GM19463 (cell line): ENCODE results near the gene RFT1.

Source experiments
- ATAC-seq: cut with Tn5 transposase; IDR thresholded peaks from one replicate; pipeline ENCODE4 v1.9.1; 2021; ENCODE audit warnings: mild to moderate bottlenecking, moderate library complexity; ENCODE audit not compliant: unreplicated experiment

RFT1 gene

GRCh38 chr3:53097887-53098286 is 32.3 kb downstream of the RFT1 start:
- ATAC-seq: no peak

GRCh38 chr3:53092942-53093341 is 37.3 kb downstream of the RFT1 start:
- ATAC-seq: no peak

- ATAC-seq: no peak
Observed at GRCh38 chr3:53092216-53092615, 38.0 kb downstream of the RFT1 start.

- ATAC-seq: no peak
Observed at GRCh38 chr3:53091011-53091410, 39.2 kb downstream of the RFT1 start.

GRCh38 chr3:53089511-53089910 is 40.7 kb downstream of the RFT1 start:
- ATAC-seq: no peak

GRCh38 chr3:53085476-53085875 is 44.8 kb downstream of the RFT1 start:
- ATAC-seq: no peak

- ATAC-seq: no peak
Observed at GRCh38 chr3:53084310-53085001, 45.8 kb downstream of the RFT1 start.

- no peak for ATAC-seq
Observed at GRCh38 chr3:53083949-53084309, 46.3 kb downstream of the RFT1 start.

GRCh38 chr3:53083521-53083920 is 46.7 kb downstream of the RFT1 start:
- ATAC-seq: no peak

- no peak for ATAC-seq
Observed at GRCh38 chr3:53082736-53083135, 47.5 kb downstream of the RFT1 start.

GRCh38 chr3:53081318-53081717 is 48.9 kb downstream of the RFT1 start:
- no peak for ATAC-seq

- ATAC-seq: no peak
Observed at GRCh38 chr3:53080612-53081205, 49.5 kb downstream of the RFT1 start.

- no peak for ATAC-seq
Observed at GRCh38 chr3:53079791-53080555, 50.3 kb downstream of the RFT1 start.

GRCh38 chr3:53079147-53079546 is 51.1 kb downstream of the RFT1 start:
- ATAC-seq: no peak

- ATAC-seq: no peak
Observed at GRCh38 chr3:53078656-53079055, 51.6 kb downstream of the RFT1 start.

GRCh38 chr3:53077476-53078220 is 52.6 kb downstream of the RFT1 start:
- ATAC-seq: no peak

- no peak for ATAC-seq
Observed at GRCh38 chr3:53075743-53076140, 54.5 kb downstream of the RFT1 start.

- ATAC-seq: no peak
Observed at GRCh38 chr3:53074761-53075742, 55.2 kb downstream of the RFT1 start.

GRCh38 chr3:53074366-53074696 is 55.9 kb downstream of the RFT1 start:
- no peak for ATAC-seq

GRCh38 chr3:53073553-53074365 is 56.5 kb downstream of the RFT1 start:
- ATAC-seq: no peak
